HepG2 (cell line): Measurements from ENCODE around the gene ZBTB46. TPM values are rescaled to one million over a fixed set of nuclear protein-coding genes. Genes with fewer than 3 reads are reported as not detected.

Source experiments
- FOXM1 ChIP-seq: sonication (generic); formaldehyde crosslinking; IDR thresholded peaks from 2 replicates; pipeline ENCODE4 v1.5.0; 2020; ENCODE audit warnings: missing genetic modification reagents
- MTA1 ChIP-seq: sonication (generic); formaldehyde crosslinking; IDR thresholded peaks from 2 replicates; pipeline ENCODE4 v1.4.0; 2020; ENCODE audit warnings: missing genetic modification reagents, mild to moderate bottlenecking, borderline replicate concordance
- NFATC3 ChIP-seq: sonication (generic); formaldehyde crosslinking; IDR thresholded peaks from 2 replicates; pipeline ENCODE4 v1.5.1; 2020; ENCODE audit warnings: mild to moderate bottlenecking, missing genetic modification reagents
- SMARCC2 ChIP-seq: fragments of 450-650 bp; IDR thresholded peaks from 2 replicates; pipeline ENCODE4 v1.6.1; 2017; ENCODE audit warnings: antibody characterized with exemption, mild to moderate bottlenecking
- SOX13 ChIP-seq, 3 experiments: fragments of 450-650 bp in 1 of 3; sonication (generic) in 1 of 3; formaldehyde crosslinking in 1 of 3; IDR thresholded peaks in 2 of 3; conservative IDR thresholded peaks in 1 of 3; 2 replicates each; pipeline versions ENCODE4 v1.5.0 to v1.6.1; 2016 to 2020; ENCODE audit warnings: antibody characterized with exemption in 1 of 3, mild to moderate bottlenecking in 1 of 3, missing compliant biosample characterization in 1 of 3, missing genetic modification reagents in 1 of 3, moderate library complexity in 1 of 3
- ZBTB7A ChIP-seq: sonication (generic); formaldehyde crosslinking; IDR thresholded peaks from 2 replicates; pipeline ENCODE4 v1.8.0; 2022; ENCODE audit warnings: mild to moderate bottlenecking, missing genetic modification reagents
- ZNF574 ChIP-seq: sonication (generic); formaldehyde crosslinking; IDR thresholded peaks from 2 replicates; pipeline ENCODE4 v1.4.0; 2020; ENCODE audit warnings: missing genetic modification reagents
- polyA plus RNA-seq, 8 experiments: library from polyadenylated mRNA; depleted of rRNA in 3 of 8; stranded (reverse) in 7 of 8; unstranded in 1 of 8; fragments of >200 nt; fragmentation: Illumina TruSeq in 4 of 8; extraction: Trizol in 4 of 8; gene quantifications; 2 replicates each; pipeline versions ENCODE4 v1.2.1 to v1.2.3, GENCODE V29; 2011 to 2016; ENCODE audit warnings: low read depth in 4 of 8, missing spikeins in 1 of 8, mixed read lengths in 1 of 8; ENCODE audit not compliant: insufficient read depth in 1 of 8
- total RNA-seq, 5 experiments: library from RNA; depleted of rRNA; stranded (reverse); fragments of >200 nt; fragmentation: Illumina TruSeq; extraction: Trizol; gene quantifications; 2 replicates each; pipeline ENCODE4 v1.2.3, GENCODE V29; 2016; ENCODE audit warnings: low read depth in 1 of 5
- TF ChIP-seq, protein P1 (sequence below): sonication (generic); formaldehyde crosslinking; IDR thresholded peaks from one replicate; pipeline ENCODE4 v1.5.1; 2020; ENCODE audit warnings: mild to moderate bottlenecking, missing genetic modification reagents; ENCODE audit errors: not compliant biosample characterization
- TF ChIP-seq, protein P2 (sequence below): sonication (generic); formaldehyde crosslinking; IDR thresholded peaks from 2 replicates; pipeline ENCODE4 v1.4.0; 2020; ENCODE audit warnings: mild to moderate bottlenecking, missing genetic modification reagents
- TF ChIP-seq, protein P3 (sequence below): sonication (generic); formaldehyde crosslinking; IDR thresholded peaks from 2 replicates; pipeline ENCODE4 v1.5.1; 2020; ENCODE audit warnings: mild to moderate bottlenecking, missing genetic modification reagents

ZBTB46 gene
- total and polyA plus RNA-seq, 2 of the 13 experiments (the other 11 are each of a cell fraction or from before 2014, with no cell fraction given): 1.6 to 13.5 TPM

- TF ChIP-seq, protein P1, sequence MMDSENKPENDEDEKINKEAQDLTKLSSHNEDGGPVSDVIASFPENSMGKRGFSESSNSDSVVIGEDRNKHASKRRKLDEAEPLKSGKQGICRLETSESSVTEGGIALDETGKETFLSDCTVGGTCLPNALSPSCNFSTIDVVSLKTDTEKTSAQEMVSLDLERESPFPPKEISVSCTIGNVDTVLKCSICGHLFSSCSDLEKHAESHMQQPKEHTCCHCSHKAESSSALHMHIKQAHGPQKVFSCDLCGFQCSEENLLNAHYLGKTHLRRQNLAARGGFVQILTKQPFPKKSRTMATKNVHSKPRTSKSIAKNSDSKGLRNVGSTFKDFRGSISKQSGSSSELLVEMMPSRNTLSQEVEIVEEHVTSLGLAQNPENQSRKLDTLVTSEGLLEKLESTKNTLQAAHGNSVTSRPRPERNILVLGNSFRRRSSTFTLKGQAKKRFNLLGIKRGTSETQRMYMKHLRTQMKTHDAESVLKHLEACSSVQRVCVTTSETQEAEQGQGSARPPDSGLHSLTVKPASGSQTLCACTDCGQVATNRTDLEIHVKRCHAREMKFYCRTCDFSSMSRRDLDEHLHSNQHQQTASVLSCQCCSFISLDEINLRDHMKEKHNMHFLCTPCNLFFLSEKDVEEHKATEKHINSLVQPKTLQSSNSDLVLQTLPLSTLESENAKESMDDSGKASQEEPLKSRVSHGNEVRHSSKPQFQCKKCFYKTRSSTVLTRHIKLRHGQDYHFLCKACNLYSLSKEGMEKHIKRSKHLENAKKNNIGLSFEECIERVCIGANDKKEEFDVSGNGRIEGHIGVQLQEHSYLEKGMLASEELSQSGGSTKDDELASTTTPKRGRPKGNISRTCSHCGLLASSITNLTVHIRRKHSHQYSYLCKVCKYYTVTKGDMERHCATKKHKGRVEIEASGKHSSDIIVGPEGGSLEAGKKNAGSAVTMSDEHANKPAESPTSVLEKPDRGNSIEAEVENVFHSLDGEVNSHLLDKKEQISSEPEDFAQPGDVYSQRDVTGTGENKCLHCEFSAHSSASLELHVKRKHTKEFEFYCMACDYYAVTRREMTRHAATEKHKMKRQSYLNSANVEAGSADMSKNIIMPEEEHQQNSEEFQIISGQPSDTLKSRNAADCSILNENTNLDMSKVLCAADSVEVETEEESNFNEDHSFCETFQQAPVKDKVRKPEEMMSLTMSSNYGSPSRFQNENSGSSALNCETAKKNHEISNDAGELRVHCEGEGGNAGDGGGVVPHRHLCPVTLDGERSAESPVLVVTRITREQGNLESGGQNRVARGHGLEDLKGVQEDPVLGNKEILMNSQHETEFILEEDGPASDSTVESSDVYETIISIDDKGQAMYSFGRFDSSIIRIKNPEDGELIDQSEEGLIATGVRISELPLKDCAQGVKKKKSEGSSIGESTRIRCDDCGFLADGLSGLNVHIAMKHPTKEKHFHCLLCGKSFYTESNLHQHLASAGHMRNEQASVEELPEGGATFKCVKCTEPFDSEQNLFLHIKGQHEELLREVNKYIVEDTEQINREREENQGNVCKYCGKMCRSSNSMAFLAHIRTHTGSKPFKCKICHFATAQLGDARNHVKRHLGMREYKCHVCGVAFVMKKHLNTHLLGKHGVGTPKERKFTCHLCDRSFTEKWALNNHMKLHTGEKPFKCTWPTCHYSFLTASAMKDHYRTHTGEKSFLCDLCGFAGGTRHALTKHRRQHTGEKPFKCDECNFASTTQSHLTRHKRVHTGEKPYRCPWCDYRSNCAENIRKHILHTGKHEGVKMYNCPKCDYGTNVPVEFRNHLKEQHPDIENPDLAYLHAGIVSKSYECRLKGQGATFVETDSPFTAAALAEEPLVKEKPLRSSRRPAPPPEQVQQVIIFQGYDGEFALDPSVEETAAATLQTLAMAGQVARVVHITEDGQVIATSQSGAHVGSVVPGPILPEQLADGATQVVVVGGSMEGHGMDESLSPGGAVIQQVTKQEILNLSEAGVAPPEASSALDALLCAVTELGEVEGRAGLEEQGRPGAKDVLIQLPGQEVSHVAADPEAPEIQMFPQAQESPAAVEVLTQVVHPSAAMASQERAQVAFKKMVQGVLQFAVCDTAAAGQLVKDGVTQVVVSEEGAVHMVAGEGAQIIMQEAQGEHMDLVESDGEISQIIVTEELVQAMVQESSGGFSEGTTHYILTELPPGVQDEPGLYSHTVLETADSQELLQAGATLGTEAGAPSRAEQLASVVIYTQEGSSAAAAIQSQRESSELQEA (CRISPR knock-in tag): no peak
- no peak for TF ChIP-seq SMARCC2
- TF ChIP-seq ZBTB7A: peak; percentile 36
- TF ChIP-seq ZNF574 (CRISPR knock-in tag): peak; percentile 93
- no peak for TF ChIP-seq FOXM1 (CRISPR knock-in tag)
- TF ChIP-seq, protein P2, sequence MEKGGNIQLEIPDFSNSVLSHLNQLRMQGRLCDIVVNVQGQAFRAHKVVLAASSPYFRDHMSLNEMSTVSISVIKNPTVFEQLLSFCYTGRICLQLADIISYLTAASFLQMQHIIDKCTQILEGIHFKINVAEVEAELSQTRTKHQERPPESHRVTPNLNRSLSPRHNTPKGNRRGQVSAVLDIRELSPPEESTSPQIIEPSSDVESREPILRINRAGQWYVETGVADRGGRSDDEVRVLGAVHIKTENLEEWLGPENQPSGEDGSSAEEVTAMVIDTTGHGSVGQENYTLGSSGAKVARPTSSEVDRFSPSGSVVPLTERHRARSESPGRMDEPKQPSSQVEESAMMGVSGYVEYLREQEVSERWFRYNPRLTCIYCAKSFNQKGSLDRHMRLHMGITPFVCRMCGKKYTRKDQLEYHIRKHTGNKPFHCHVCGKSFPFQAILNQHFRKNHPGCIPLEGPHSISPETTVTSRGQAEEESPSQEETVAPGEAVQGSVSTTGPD: no peak
- TF ChIP-seq NFATC3 (CRISPR knock-in tag): no peak
- TF ChIP-seq MTA1 (CRISPR knock-in tag): peak; percentile 64
- TF ChIP-seq SOX13 (IDR thresholded peaks at IDR 0.05): no peak; the same call in 1 of the 2 replicates
- TF ChIP-seq SOX13 (CRISPR knock-in tag; conservative IDR thresholded peaks at IDR 0.05 in 1 of 2, IDR thresholded peaks at IDR 0.05 in 1 of 2): peak in 1 of 2 experiments; percentile 34; a peak in 2 of 4 replicates
- TF ChIP-seq, protein P3, sequence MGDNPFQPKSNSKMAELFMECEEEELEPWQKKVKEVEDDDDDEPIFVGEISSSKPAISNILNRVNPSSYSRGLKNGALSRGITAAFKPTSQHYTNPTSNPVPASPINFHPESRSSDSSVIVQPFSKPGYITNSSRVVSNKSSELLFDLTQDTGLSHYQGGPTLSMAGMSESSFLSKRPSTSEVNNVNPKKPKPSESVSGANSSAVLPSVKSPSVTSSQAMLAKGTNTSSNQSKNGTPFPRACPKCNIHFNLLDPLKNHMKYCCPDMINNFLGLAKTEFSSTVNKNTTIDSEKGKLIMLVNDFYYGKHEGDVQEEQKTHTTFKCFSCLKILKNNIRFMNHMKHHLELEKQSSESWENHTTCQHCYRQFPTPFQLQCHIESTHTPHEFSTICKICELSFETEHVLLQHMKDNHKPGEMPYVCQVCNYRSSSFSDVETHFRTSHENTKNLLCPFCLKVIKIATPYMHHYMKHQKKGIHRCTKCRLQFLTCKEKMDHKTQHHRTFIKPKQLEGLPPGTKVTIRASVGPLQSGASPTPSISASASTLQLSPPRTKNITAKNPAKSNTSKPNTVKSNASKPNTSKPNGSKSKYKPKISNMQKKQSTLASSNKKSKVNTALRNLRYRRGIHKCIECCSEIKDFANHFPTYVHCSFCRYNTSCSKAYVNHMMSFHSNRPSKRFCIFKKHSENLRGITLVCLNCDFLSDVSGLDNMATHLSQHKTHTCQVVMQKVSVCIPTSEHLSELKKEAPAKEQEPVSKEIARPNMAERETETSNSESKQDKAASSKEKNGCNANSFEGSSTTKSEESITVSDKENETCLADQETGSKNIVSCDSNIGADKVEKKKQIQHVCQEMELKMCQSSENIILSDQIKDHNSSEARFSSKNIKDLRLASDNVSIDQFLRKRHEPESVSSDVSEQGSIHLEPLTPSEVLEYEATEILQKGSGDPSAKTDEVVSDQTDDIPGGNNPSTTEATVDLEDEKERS (CRISPR knock-in tag): peak; percentile 87; the same call in 1 of the 2 replicates
Observed at GRCh38 chr20:63863798-63864544, 32.9 kb upstream of the ZBTB46 start (continued).
